ENCODE measurements around the gene FAM13B.

Gene FAM13B

GRCh38 chr5:138021771-138022170 is 11.1 kb downstream of the FAM13B start:
- TF ChIP-seq TAF1 (IDR thresholded peaks at IDR 0.05; ENCODE audit: borderline replicate concordance, insufficient read depth, low read length), result no peak
- TF ChIP-seq POLR2AphosphoS5 (IDR thresholded peaks at IDR 0.05; ENCODE audit: low read depth, low read length), result no peak
- TF ChIP-seq, protein P1, sequence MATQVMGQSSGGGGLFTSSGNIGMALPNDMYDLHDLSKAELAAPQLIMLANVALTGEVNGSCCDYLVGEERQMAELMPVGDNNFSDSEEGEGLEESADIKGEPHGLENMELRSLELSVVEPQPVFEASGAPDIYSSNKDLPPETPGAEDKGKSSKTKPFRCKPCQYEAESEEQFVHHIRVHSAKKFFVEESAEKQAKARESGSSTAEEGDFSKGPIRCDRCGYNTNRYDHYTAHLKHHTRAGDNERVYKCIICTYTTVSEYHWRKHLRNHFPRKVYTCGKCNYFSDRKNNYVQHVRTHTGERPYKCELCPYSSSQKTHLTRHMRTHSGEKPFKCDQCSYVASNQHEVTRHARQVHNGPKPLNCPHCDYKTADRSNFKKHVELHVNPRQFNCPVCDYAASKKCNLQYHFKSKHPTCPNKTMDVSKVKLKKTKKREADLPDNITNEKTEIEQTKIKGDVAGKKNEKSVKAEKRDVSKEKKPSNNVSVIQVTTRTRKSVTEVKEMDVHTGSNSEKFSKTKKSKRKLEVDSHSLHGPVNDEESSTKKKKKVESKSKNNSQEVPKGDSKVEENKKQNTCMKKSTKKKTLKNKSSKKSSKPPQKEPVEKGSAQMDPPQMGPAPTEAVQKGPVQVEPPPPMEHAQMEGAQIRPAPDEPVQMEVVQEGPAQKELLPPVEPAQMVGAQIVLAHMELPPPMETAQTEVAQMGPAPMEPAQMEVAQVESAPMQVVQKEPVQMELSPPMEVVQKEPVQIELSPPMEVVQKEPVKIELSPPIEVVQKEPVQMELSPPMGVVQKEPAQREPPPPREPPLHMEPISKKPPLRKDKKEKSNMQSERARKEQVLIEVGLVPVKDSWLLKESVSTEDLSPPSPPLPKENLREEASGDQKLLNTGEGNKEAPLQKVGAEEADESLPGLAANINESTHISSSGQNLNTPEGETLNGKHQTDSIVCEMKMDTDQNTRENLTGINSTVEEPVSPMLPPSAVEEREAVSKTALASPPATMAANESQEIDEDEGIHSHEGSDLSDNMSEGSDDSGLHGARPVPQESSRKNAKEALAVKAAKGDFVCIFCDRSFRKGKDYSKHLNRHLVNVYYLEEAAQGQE (IDR thresholded peaks at IDR 0.05; ENCODE audit: insufficient read depth in 1 of 2, low read depth in 2 of 2, low read length in 2 of 2), result no peak
- TF ChIP-seq FOXP2 (optimal IDR thresholded peaks at IDR 0.05; ENCODE audit: borderline replicate concordance, extremely low read depth, extremely low read length, insufficient read depth), result no peak
- no peak for TF ChIP-seq SIN3A (IDR thresholded peaks at IDR 0.05; ENCODE audit: borderline replicate concordance, insufficient read depth, low read length)

- TF ChIP-seq, protein P1 (IDR thresholded peaks at IDR 0.05; ENCODE audit: insufficient read depth in 1 of 2, low read depth in 2 of 2, low read length in 2 of 2), result no peak
- TF ChIP-seq SIN3A (IDR thresholded peaks at IDR 0.05; ENCODE audit: borderline replicate concordance, insufficient read depth, low read length), result no peak
- no peak for TF ChIP-seq FOXP2 (optimal IDR thresholded peaks at IDR 0.05; ENCODE audit: borderline replicate concordance, extremely low read depth, extremely low read length, insufficient read depth)
- TF ChIP-seq TAF1 (IDR thresholded peaks at IDR 0.05; ENCODE audit: borderline replicate concordance, insufficient read depth, low read length), result no peak
- no peak for TF ChIP-seq POLR2AphosphoS5 (IDR thresholded peaks at IDR 0.05; ENCODE audit: low read depth, low read length)
Observed at GRCh38 chr5:138018849-138019248, 14.0 kb downstream of the FAM13B start.

DNA sequence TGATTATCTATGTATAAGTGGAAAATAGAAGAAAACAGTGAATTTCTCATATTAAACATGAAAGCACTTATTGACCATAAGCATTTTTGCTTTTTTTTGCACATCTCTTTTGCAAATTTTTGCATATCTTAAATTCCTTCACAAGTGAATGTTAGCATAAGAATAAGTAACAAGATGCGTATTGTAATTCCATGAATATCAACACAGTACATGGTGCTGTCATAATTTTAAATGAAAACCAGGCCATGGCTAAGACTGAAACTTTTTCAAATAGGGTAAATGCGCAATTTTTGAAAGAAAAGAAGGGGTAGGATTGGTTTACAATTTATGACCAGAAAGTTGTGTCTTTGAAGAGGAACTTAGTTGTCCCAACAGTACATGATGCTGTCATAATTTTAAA is 17.0 kb downstream of the FAM13B start:
- TF ChIP-seq SIN3A (IDR thresholded peaks at IDR 0.05; ENCODE audit: borderline replicate concordance, insufficient read depth, low read length), result no peak
- TF ChIP-seq POLR2AphosphoS5 (IDR thresholded peaks at IDR 0.05; ENCODE audit: low read depth, low read length), result no peak
- TF ChIP-seq, protein P1 (IDR thresholded peaks at IDR 0.05; ENCODE audit: insufficient read depth in 1 of 2, low read depth in 2 of 2, low read length in 2 of 2), result no peak
- no peak for TF ChIP-seq TAF1 (IDR thresholded peaks at IDR 0.05; ENCODE audit: borderline replicate concordance, insufficient read depth, low read length)
- no peak for TF ChIP-seq FOXP2 (optimal IDR thresholded peaks at IDR 0.05; ENCODE audit: borderline replicate concordance, extremely low read depth, extremely low read length, insufficient read depth)

DNA sequence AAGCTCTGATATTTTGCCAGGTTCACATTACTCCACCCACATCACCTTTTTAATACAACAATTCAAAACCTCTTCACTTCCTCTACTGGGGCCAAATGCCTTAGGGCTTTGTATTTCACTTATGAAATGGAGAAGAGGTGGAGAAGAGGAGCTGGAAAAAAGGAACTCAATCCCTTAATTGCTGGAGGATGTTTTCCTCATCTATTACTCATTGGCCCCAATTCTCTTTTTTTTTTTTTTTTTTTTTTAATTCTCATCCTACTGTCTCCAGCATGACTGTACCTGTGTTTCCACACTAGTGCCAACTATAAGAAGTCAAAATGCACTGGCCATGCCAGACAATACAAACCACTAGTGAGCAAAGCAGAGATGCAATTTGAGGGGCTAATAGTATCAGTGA is 20.9 kb downstream of the FAM13B start:
- TF ChIP-seq SIN3A (IDR thresholded peaks at IDR 0.05; ENCODE audit: borderline replicate concordance, insufficient read depth, low read length), result no peak
- no peak for TF ChIP-seq TAF1 (IDR thresholded peaks at IDR 0.05; ENCODE audit: borderline replicate concordance, insufficient read depth, low read length)
- TF ChIP-seq FOXP2 (optimal IDR thresholded peaks at IDR 0.05; ENCODE audit: borderline replicate concordance, extremely low read depth, extremely low read length, insufficient read depth), result no peak
- TF ChIP-seq POLR2AphosphoS5 (IDR thresholded peaks at IDR 0.05; ENCODE audit: low read depth, low read length), result no peak
- TF ChIP-seq, protein P1 (IDR thresholded peaks at IDR 0.05; ENCODE audit: insufficient read depth in 1 of 2, low read depth in 2 of 2, low read length in 2 of 2), result no peak
